HG02798 (cell line): ENCODE results near the gene BCAS4.
A peak's percentile ranks its signal among the peaks of the same experiment; 100 is the strongest.
"Not testable (repeated sequence)": the region's sequence is repeated elsewhere in the genome, so short reads cannot be mapped to it uniquely, and the experiment has no call there.

Experiments
- ATAC-seq: cut with Tn5 transposase; IDR thresholded peaks from one replicate; pipeline ENCODE4 v1.9.1; 2021; ENCODE audit warnings: mild to moderate bottlenecking; ENCODE audit not compliant: unreplicated experiment, poor library complexity

The BCAS4 gene

GRCh38 chr20:50794846-50795634, at the start of gene BCAS4:
Gene BCAS4 (plus strand): TSS chr20:50795061. CDS start chr20:50795084, 23 bp downstream.
- peak; percentile 77 for ATAC-seq

GRCh38 chr20:50745634-50746137, 49.2 kb upstream of the BCAS4 start:
- no peak for ATAC-seq

GRCh38 chr20:50746138-50746940, 48.5 kb upstream of the BCAS4 start:
- ATAC-seq = no peak

GRCh38 chr20:50747275-50747674, 47.6 kb upstream of the BCAS4 start:
- ATAC-seq = no peak

- ATAC-seq = no peak
Measured at GRCh38 chr20:50750145-50750671, 44.7 kb upstream of the BCAS4 start.

GRCh38 chr20:50753152-50753551, 41.7 kb upstream of the BCAS4 start:
- ATAC-seq = no peak

- no peak for ATAC-seq
Measured at GRCh38 chr20:50754420-50754819, 40.4 kb upstream of the BCAS4 start.

- no peak for ATAC-seq
Measured at GRCh38 chr20:50756447-50756846, 38.4 kb upstream of the BCAS4 start.

- no peak for ATAC-seq
Measured at GRCh38 chr20:50758469-50758868, 36.4 kb upstream of the BCAS4 start.

GRCh38 chr20:50758992-50759391, 35.9 kb upstream of the BCAS4 start:
- no peak for ATAC-seq

GRCh38 chr20:50759678-50760077, 35.2 kb upstream of the BCAS4 start:
- no peak for ATAC-seq

- no peak for ATAC-seq
Measured at GRCh38 chr20:50762045-50762422, 32.8 kb upstream of the BCAS4 start.

GRCh38 chr20:50762435-50763220, 32.2 kb upstream of the BCAS4 start:
- ATAC-seq = no peak

GRCh38 chr20:50763550-50764458, 31.1 kb upstream of the BCAS4 start:
- not testable (repeated sequence) for ATAC-seq

- not testable (repeated sequence) for ATAC-seq
Measured at GRCh38 chr20:50765251-50765650, 29.6 kb upstream of the BCAS4 start.

GRCh38 chr20:50765674-50766073, 29.2 kb upstream of the BCAS4 start:
- ATAC-seq = no peak

- ATAC-seq = not testable (repeated sequence)
Measured at GRCh38 chr20:50766955-50767809, 27.7 kb upstream of the BCAS4 start.

GRCh38 chr20:50768991-50769390, 25.9 kb upstream of the BCAS4 start:
- ATAC-seq = not testable (repeated sequence)
